ENCODE measurements around the gene CHAF1B.
"Not testable (repeated sequence)": the region's sequence is repeated elsewhere in the genome, so short reads cannot be mapped to it uniquely, and the experiment has no call there.

Gene CHAF1B

GRCh38 chr21:36377391-36377842 lies 7.8 kb upstream of the CHAF1B start:
- H3K9me3 ChIP-seq (ENCODE audit: insufficient read depth, low read length) = no peaks in the 10 kb centered on the region
- H3K27me3 ChIP-seq (ENCODE audit: insufficient read depth, insufficient read length) = no peaks in the 10 kb centered on the region
- H3K9ac ChIP-seq (ENCODE audit: insufficient read length, low read depth) = no peak overlapping the region
- H3K4me1 ChIP-seq (ENCODE audit: insufficient read depth, insufficient read length) = no peaks in the 10 kb centered on the region
- DNase-seq (ENCODE audit: low read depth, low spot score) = no peak
- H3K36me3 ChIP-seq (ENCODE audit: insufficient read depth, insufficient read length, low read length) = peaks cover 41% of the 10 kb centered on the region
- TF ChIP-seq ZNF274 (IDR thresholded peaks at IDR 0.05; ENCODE audit: low read depth, low read length) (no peak), YY1 (IDR thresholded peaks at IDR 0.05; ENCODE audit: insufficient read depth, insufficient read length) (no peak), SUZ12 (IDR thresholded peaks at IDR 0.05; ENCODE audit: extremely low read depth, insufficient read depth, insufficient read length) (no peak)
- H3K4me3 ChIP-seq (ENCODE audit: insufficient read length, low read depth) = no peak overlapping the region

- Histone ChIP-seq H3K27me3 (ENCODE audit: insufficient read depth, insufficient read length) (no peaks in the 10 kb centered on the region), H3K9me3 (ENCODE audit: insufficient read depth, low read length) (no peaks in the 10 kb centered on the region), H3K36me3 (ENCODE audit: insufficient read depth, insufficient read length, low read length) (peaks cover 26% of the 10 kb centered on the region), H3K4me3 (ENCODE audit: insufficient read length, low read depth) (no peak overlapping the region), H3K4me1 (ENCODE audit: insufficient read depth, insufficient read length) (no peaks in the 10 kb centered on the region), H3K9ac (ENCODE audit: insufficient read length, low read depth) (no peak overlapping the region)
- no peak for DNase-seq (ENCODE audit: low read depth, low spot score)
- TF ChIP-seq ZNF274 (IDR thresholded peaks at IDR 0.05; ENCODE audit: low read depth, low read length) (no peak), SUZ12 (IDR thresholded peaks at IDR 0.05; ENCODE audit: extremely low read depth, insufficient read depth, insufficient read length) (no peak), YY1 (IDR thresholded peaks at IDR 0.05; ENCODE audit: insufficient read depth, insufficient read length) (no peak)
These were observed 5.9 kb upstream of the CHAF1B start for GRCh38 chr21:36379251-36379650.

- Histone ChIP-seq H3K9ac (ENCODE audit: insufficient read length, low read depth) (no peak overlapping the region), H3K27me3 (ENCODE audit: insufficient read depth, insufficient read length) (peaks cover 10% of the 10 kb centered on the region), H3K4me3 (ENCODE audit: insufficient read length, low read depth) (no peak overlapping the region), H3K4me1 (ENCODE audit: insufficient read depth, insufficient read length) (no peaks in the 10 kb centered on the region), H3K9me3 (ENCODE audit: insufficient read depth, low read length) (no peaks in the 10 kb centered on the region), H3K36me3 (ENCODE audit: insufficient read depth, insufficient read length, low read length) (peaks cover 22% of the 10 kb centered on the region)
- TF ChIP-seq ZNF274 (IDR thresholded peaks at IDR 0.05; ENCODE audit: low read depth, low read length) (no peak), YY1 (IDR thresholded peaks at IDR 0.05; ENCODE audit: insufficient read depth, insufficient read length) (no peak), SUZ12 (IDR thresholded peaks at IDR 0.05; ENCODE audit: extremely low read depth, insufficient read depth, insufficient read length) (no peak)
- no peak for DNase-seq (ENCODE audit: low read depth, low spot score)
These were observed 3.2 kb upstream of the CHAF1B start for GRCh38 chr21:36381841-36382589.

- peaks cover 21% of the 10 kb centered on the region for H3K36me3 ChIP-seq (ENCODE audit: insufficient read depth, insufficient read length, low read length)
- H3K9ac ChIP-seq (ENCODE audit: insufficient read length, low read depth); H3K4me3 ChIP-seq (ENCODE audit: insufficient read length, low read depth); H3K4me1 ChIP-seq (ENCODE audit: insufficient read depth, insufficient read length); H3K9me3 ChIP-seq (ENCODE audit: insufficient read depth, low read length); DNase-seq (ENCODE audit: low read depth, low spot score); H3K27me3 ChIP-seq (ENCODE audit: insufficient read depth, insufficient read length): not testable (repeated sequence)
These were observed 2.5 kb upstream of the CHAF1B start for GRCh38 chr21:36382722-36383121.

- Histone ChIP-seq H3K9ac (ENCODE audit: insufficient read length, low read depth) (peak overlapping the region; percentile 82), H3K27me3 (ENCODE audit: insufficient read depth, insufficient read length) (peaks cover 10% of the 10 kb centered on the region), H3K9me3 (ENCODE audit: insufficient read depth, low read length) (no peaks in the 10 kb centered on the region), H3K4me3 (ENCODE audit: insufficient read length, low read depth) (no peak overlapping the region), H3K36me3 (ENCODE audit: insufficient read depth, insufficient read length, low read length) (peaks cover 30% of the 10 kb centered on the region), H3K4me1 (ENCODE audit: insufficient read depth, insufficient read length) (peaks cover 2% of the 10 kb centered on the region)
- DNase-seq (ENCODE audit: low read depth, low spot score) = no peak
- no peak for TF ChIP-seq ZNF274 (IDR thresholded peaks at IDR 0.05; ENCODE audit: low read depth, low read length)
- no peak for TF ChIP-seq YY1 (IDR thresholded peaks at IDR 0.05; ENCODE audit: insufficient read depth, insufficient read length)
- TF ChIP-seq SUZ12 (IDR thresholded peaks at IDR 0.05; ENCODE audit: extremely low read depth, insufficient read depth, insufficient read length) = no peak
These were observed 333 bp upstream of the CHAF1B start for GRCh38 chr21:36384885-36385232.

GRCh38 chr21:36386031-36386642 lies 945 bp downstream of the CHAF1B start:
- H3K9ac ChIP-seq (ENCODE audit: insufficient read length, low read depth) = peak overlapping the region; percentile 82

GRCh38 chr21:36388096-36388495 lies 2.9 kb downstream of the CHAF1B start:
- H3K9me3 ChIP-seq (ENCODE audit: insufficient read depth, low read length) = peaks cover 17% of the 10 kb centered on the region
- H3K9ac ChIP-seq (ENCODE audit: insufficient read length, low read depth) = peak overlapping the region; percentile 4
- H3K36me3 ChIP-seq (ENCODE audit: insufficient read depth, insufficient read length, low read length) = peaks cover 52% of the 10 kb centered on the region
- peaks cover 10% of the 10 kb centered on the region for H3K27me3 ChIP-seq (ENCODE audit: insufficient read depth, insufficient read length)
- TF ChIP-seq ZNF274 (IDR thresholded peaks at IDR 0.05; ENCODE audit: low read depth, low read length) (no peak), SUZ12 (IDR thresholded peaks at IDR 0.05; ENCODE audit: extremely low read depth, insufficient read depth, insufficient read length) (no peak), YY1 (IDR thresholded peaks at IDR 0.05; ENCODE audit: insufficient read depth, insufficient read length) (no peak)
- peaks cover 2% of the 10 kb centered on the region for H3K4me1 ChIP-seq (ENCODE audit: insufficient read depth, insufficient read length)
- no peak for DNase-seq (ENCODE audit: low read depth, low spot score)
- no peak overlapping the region for H3K4me3 ChIP-seq (ENCODE audit: insufficient read length, low read depth)

More at GRCh38 chr21:36386031-36386642, 945 bp downstream of the CHAF1B start:
- Histone ChIP-seq H3K27me3 (ENCODE audit: insufficient read depth, insufficient read length) (peaks cover 10% of the 10 kb centered on the region), H3K9me3 (ENCODE audit: insufficient read depth, low read length) (0 out of 2 replicates have a peak, but pooled peaks cover 3% of the 10 kb centered on the region), H3K4me1 (ENCODE audit: insufficient read depth, insufficient read length) (peaks cover 2% of the 10 kb centered on the region), H3K36me3 (ENCODE audit: insufficient read depth, insufficient read length, low read length) (peaks cover 41% of the 10 kb centered on the region), H3K4me3 (ENCODE audit: insufficient read length, low read depth) (peak overlapping the region; percentile 73)
- no peak for TF ChIP-seq YY1 (IDR thresholded peaks at IDR 0.05; ENCODE audit: insufficient read depth, insufficient read length)
- TF ChIP-seq SUZ12 (IDR thresholded peaks at IDR 0.05; ENCODE audit: extremely low read depth, insufficient read depth, insufficient read length) = no peak
- no peak for TF ChIP-seq ZNF274 (IDR thresholded peaks at IDR 0.05; ENCODE audit: low read depth, low read length)
- no peak for DNase-seq (ENCODE audit: low read depth, low spot score)
